Stimulated activated naive B cell treated with anti-CD40 and anti-IgM and Interleukin-4, amounts not matched to agents 10 μg/mL and 1 μg/mL and 100 μg/mL, for 72 hours (primary cell): ENCODE data around the gene USH2A.

Experiments used
- ATAC-seq, 2 donors: fragments of 150-1000 bp; cut with Tn5 transposase; replicated peaks; 2 replicates each; pipeline ENCODE4 v1.10.0; 2021; ENCODE audit warnings: moderate library complexity in 1 of 2
- DNase-seq: peaks from one replicate; pipeline ENCODE4 v3.0.0; 2021
- H3K27ac Mint-ChIP-seq: one replicate; pipeline ENCODE4 v1.8.0; 2022; ENCODE audit warnings: mild to moderate bottlenecking, mixed read lengths
- H3K27me3 Mint-ChIP-seq, 2 donors: one replicate each; pipeline ENCODE4 v1.8.0; 2022; ENCODE audit warnings: mixed read lengths in 2 of 2
- H3K36me3 Mint-ChIP-seq, 2 donors: one replicate each; pipeline ENCODE4 v1.8.0; 2022; ENCODE audit warnings: mixed read lengths in 2 of 2, mild to moderate bottlenecking in 1 of 2
- H3K4me1 Mint-ChIP-seq, 2 donors: one replicate each; pipeline ENCODE4 v1.8.0; 2022; ENCODE audit warnings: mixed read lengths in 2 of 2, mild to moderate bottlenecking in 1 of 2
- H3K4me3 Mint-ChIP-seq, 2 donors: one replicate each; pipeline ENCODE4 v1.8.0; 2022; ENCODE audit warnings: mild to moderate bottlenecking in 2 of 2, mixed read lengths in 2 of 2, moderate library complexity in 1 of 2
- H3K9me3 Mint-ChIP-seq, 2 donors: one replicate each; pipeline ENCODE4 v1.8.0; 2022; ENCODE audit warnings: mixed read lengths in 2 of 2, mild to moderate bottlenecking in 1 of 2

The USH2A gene

GRCh38 chr1:215583185-215583749, 840.0 kb downstream of the USH2A start:
- no peaks in the 10 kb centered on the region for H3K4me1 Mint-ChIP-seq
- H3K9me3 Mint-ChIP-seq = peaks cover 0 to 4% of the 10 kb centered on the region in 2 donors
- DNase-seq (no peak), ATAC-seq (no peak)
- no peaks in the 10 kb centered on the region for H3K27me3 Mint-ChIP-seq
- H3K36me3 Mint-ChIP-seq = peaks cover 27 to 42% of the 10 kb centered on the region in 2 donors
- no peak overlapping the region for H3K27ac Mint-ChIP-seq
- H3K4me3 Mint-ChIP-seq = no peak overlapping the region

DNA sequence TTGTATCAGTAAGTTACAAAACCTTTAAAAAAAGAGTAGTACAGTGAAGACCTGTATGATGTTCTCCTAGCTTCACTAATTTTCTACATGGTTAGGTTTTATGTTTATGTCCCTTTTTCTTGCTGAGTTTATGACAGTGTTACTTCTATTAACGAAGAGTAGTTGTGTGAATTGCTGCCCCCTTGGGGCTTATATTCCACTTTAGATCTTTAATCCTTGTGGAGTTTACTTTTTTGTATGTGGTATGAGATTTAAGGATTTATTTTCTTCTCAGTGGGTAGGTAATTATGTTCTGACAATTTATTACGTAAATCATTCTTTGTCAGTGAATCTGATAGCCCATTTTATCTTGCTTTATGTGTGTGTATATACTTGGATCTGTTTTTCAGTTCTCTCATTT, 841.4 kb downstream of the USH2A start:
- peaks cover 0 to 4% of the 10 kb centered on the region in 2 donors for H3K9me3 Mint-ChIP-seq
- no peak overlapping the region for H3K4me3 Mint-ChIP-seq
- no peaks in the 10 kb centered on the region for H3K4me1 Mint-ChIP-seq
- H3K27ac Mint-ChIP-seq = no peak overlapping the region
- DNase-seq (no peak), ATAC-seq (no peak)
- H3K27me3 Mint-ChIP-seq = no peaks in the 10 kb centered on the region
- peaks cover 27 to 42% of the 10 kb centered on the region in 2 donors for H3K36me3 Mint-ChIP-seq
